HepG2 (cell line): Measurements from ENCODE around the gene TTLL8. TPM values are rescaled to one million over a fixed set of nuclear protein-coding genes. Genes with fewer than 3 reads are reported as not detected.

Source experiments
- AGO2 ChIP-seq: fragments of 200-400 bp; formaldehyde crosslinking; optimal IDR thresholded peaks from 2 replicates; pipeline ENCODE3; 2017; ENCODE audit warnings: mild to moderate bottlenecking, low read depth, low read length, moderate library complexity
- ARNT ChIP-seq: fragments of 450-650 bp; IDR thresholded peaks from 2 replicates; pipeline ENCODE4 v1.6.1; 2017
- ATF7-NPFF ChIP-seq: sonication (generic); formaldehyde crosslinking; IDR thresholded peaks from 2 replicates; pipeline ENCODE4 v1.8.1; 2023; ENCODE audit warnings: mild to moderate bottlenecking, low read depth, missing genetic modification reagents, moderate library complexity
- CAMTA2 ChIP-seq: sonication (generic); formaldehyde crosslinking; IDR thresholded peaks from 2 replicates; pipeline ENCODE4 v1.4.0; 2020; ENCODE audit warnings: mild to moderate bottlenecking, missing genetic modification reagents, borderline replicate concordance
- CC2D1A ChIP-seq: sonication (generic); formaldehyde crosslinking; IDR thresholded peaks from 2 replicates; pipeline ENCODE4 v1.8.1; 2023; ENCODE audit warnings: mild to moderate bottlenecking, missing genetic modification reagents
- FOXP1 ChIP-seq, 2 experiments: fragments of 450-650 bp in 1 of 2; IDR thresholded peaks; 2 replicates each; pipeline ENCODE4 v1.6.1; 2017 to 2018; ENCODE audit warnings: antibody characterized with exemption in 1 of 2
- HMG20A ChIP-seq: IDR thresholded peaks from 2 replicates; pipeline ENCODE4 v1.6.1; 2016; ENCODE audit warnings: borderline replicate concordance
- ISX ChIP-seq: sonication (generic); formaldehyde crosslinking; conservative IDR thresholded peaks from 2 replicates; pipeline ENCODE4 v1.5.0; 2020; ENCODE audit warnings: missing genetic modification reagents
- KLF6 ChIP-seq: IDR thresholded peaks from 2 replicates; pipeline ENCODE4 v1.8.0; 2016; ENCODE audit warnings: missing biosample characterization, missing genetic modification reagents
- MAZ ChIP-seq, 2 experiments: sonication (generic) in 1 of 2; formaldehyde crosslinking in 1 of 2; IDR thresholded peaks; 2 replicates each; pipeline versions ENCODE4 v1.5.0 to v1.6.1; 2012 to 2020; ENCODE audit warnings: low read depth in 2 of 2, mild to moderate bottlenecking in 2 of 2, borderline replicate concordance in 1 of 2, improper control_type of control experiment in 1 of 2, low read length in 1 of 2, missing genetic modification reagents in 1 of 2, moderate library complexity in 1 of 2
- NFE2L2 ChIP-seq: fragments of 150-350 bp; IDR thresholded peaks from 2 replicates; pipeline ENCODE4 v1.6.1; 2014; ENCODE audit warnings: low read length
- RELA ChIP-seq: sonication (generic); formaldehyde crosslinking; IDR thresholded peaks from 2 replicates; pipeline ENCODE4 v1.4.0; 2020; ENCODE audit warnings: missing genetic modification reagents
- RORA ChIP-seq: sonication (generic); formaldehyde crosslinking; IDR thresholded peaks from 2 replicates; pipeline ENCODE4 v1.5.0; 2020; ENCODE audit warnings: mild to moderate bottlenecking, missing genetic modification reagents, moderate library complexity
- SIX1 ChIP-seq: sonication (generic); formaldehyde crosslinking; IDR thresholded peaks from 2 replicates; pipeline ENCODE4 v1.4.0; 2020; ENCODE audit warnings: missing genetic modification reagents, borderline replicate concordance
- ZNF180 ChIP-seq: sonication (generic); formaldehyde crosslinking; IDR thresholded peaks from 2 replicates; pipeline ENCODE4 v1.4.0; 2020; ENCODE audit warnings: low read depth, missing genetic modification reagents, borderline replicate concordance
- ZNF33A ChIP-seq: sonication (generic); formaldehyde crosslinking; IDR thresholded peaks from 2 replicates; pipeline ENCODE4 v1.5.1; 2020; ENCODE audit warnings: missing genetic modification reagents, mild to moderate bottlenecking, moderate library complexity, borderline replicate concordance
- ZNF572 ChIP-seq: sonication (generic); formaldehyde crosslinking; IDR thresholded peaks from 2 replicates; pipeline ENCODE4 v1.5.1; 2020; ENCODE audit warnings: mild to moderate bottlenecking, missing genetic modification reagents
- ZNF660 ChIP-seq: sonication (generic); formaldehyde crosslinking; IDR thresholded peaks from 2 replicates; pipeline ENCODE4 v1.5.1; 2020; ENCODE audit warnings: mild to moderate bottlenecking, low read depth, missing genetic modification reagents, borderline replicate concordance
- ZNF740 ChIP-seq: sonication (generic); formaldehyde crosslinking; IDR thresholded peaks from 2 replicates; pipeline ENCODE4 v1.4.0; 2020; ENCODE audit warnings: missing genetic modification reagents
- ZNF784 ChIP-seq: sonication (generic); formaldehyde crosslinking; IDR thresholded peaks from 2 replicates; pipeline ENCODE4 v1.5.1; 2020; ENCODE audit warnings: missing genetic modification reagents, mild to moderate bottlenecking, borderline replicate concordance
- ZNF792 ChIP-seq: IDR thresholded peaks from 2 replicates; pipeline ENCODE4 v1.6.1; 2016
- polyA plus RNA-seq, 8 experiments: library from polyadenylated mRNA; depleted of rRNA in 3 of 8; stranded (reverse) in 7 of 8; unstranded in 1 of 8; fragments of >200 nt; fragmentation: Illumina TruSeq in 4 of 8; extraction: Trizol in 4 of 8; gene quantifications; 2 replicates each; pipeline versions ENCODE4 v1.2.1 to v1.2.3, GENCODE V29; 2011 to 2016; ENCODE audit warnings: low read depth in 4 of 8, missing spikeins in 1 of 8, mixed read lengths in 1 of 8; ENCODE audit not compliant: insufficient read depth in 1 of 8
- total RNA-seq, 5 experiments: library from RNA; depleted of rRNA; stranded (reverse); fragments of >200 nt; fragmentation: Illumina TruSeq; extraction: Trizol; gene quantifications; 2 replicates each; pipeline ENCODE4 v1.2.3, GENCODE V29; 2016; ENCODE audit warnings: low read depth in 1 of 5
- TF ChIP-seq, protein P1 (sequence below): sonication (generic); formaldehyde crosslinking; IDR thresholded peaks from 2 replicates; pipeline ENCODE4 v1.9.0; 2021; ENCODE audit warnings: missing genetic modification reagents, borderline replicate concordance

TTLL8 gene
- total and polyA plus RNA-seq, 2 of the 13 experiments (the other 11 are each of a cell fraction or from before 2014, with no cell fraction given) = not detected

- TF ChIP-seq ZNF740 (CRISPR knock-in tag) (no peak), RORA (no peak), ATF7-NPFF (CRISPR knock-in tag) (no peak; the same call in 1 of the 2 replicates), AGO2 (no peak), ZNF572 (CRISPR knock-in tag) (no peak), ZNF792 (CRISPR knock-in tag) (no peak), CC2D1A (CRISPR knock-in tag) (no peak), RELA (no peak), MAZ (IDR thresholded peaks at IDR 0.05; ENCODE audit: borderline replicate concordance, low read depth, low read length) (no peak), MAZ (CRISPR knock-in tag; IDR thresholded peaks at IDR 0.05; ENCODE audit: low read depth) (0 out of 2 replicates have a peak, but pooled peaks have one; percentile 53), ZNF180 (CRISPR knock-in tag) (no peak), KLF6 (CRISPR knock-in tag) (no peak), ZNF660 (no peak), ARNT (no peak), ZNF784 (CRISPR knock-in tag) (no peak), ZNF33A (no peak), CAMTA2 (CRISPR knock-in tag) (no peak), FOXP1 (IDR thresholded peaks at IDR 0.05) (no peak), FOXP1 (CRISPR knock-in tag; IDR thresholded peaks at IDR 0.05) (no peak), SIX1 (CRISPR knock-in tag) (no peak), HMG20A (no peak), ISX (CRISPR knock-in tag) (no peak), NFE2L2 (no peak)
- TF ChIP-seq, protein P1, sequence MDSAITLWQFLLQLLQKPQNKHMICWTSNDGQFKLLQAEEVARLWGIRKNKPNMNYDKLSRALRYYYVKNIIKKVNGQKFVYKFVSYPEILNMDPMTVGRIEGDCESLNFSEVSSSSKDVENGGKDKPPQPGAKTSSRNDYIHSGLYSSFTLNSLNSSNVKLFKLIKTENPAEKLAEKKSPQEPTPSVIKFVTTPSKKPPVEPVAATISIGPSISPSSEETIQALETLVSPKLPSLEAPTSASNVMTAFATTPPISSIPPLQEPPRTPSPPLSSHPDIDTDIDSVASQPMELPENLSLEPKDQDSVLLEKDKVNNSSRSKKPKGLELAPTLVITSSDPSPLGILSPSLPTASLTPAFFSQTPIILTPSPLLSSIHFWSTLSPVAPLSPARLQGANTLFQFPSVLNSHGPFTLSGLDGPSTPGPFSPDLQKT (CRISPR knock-in tag) = no peak
Observed at GRCh38 chr22:50030297-50031188, 27.6 kb downstream of the TTLL8 start (continued).
